ENCODE results near the gene ABI3BP.
"Not testable (repeated sequence)": the region's sequence is repeated elsewhere in the genome, so short reads cannot be mapped to it uniquely, and the experiment has no call there.

ABI3BP gene

GRCh38 chr3:101017017-101017416, 23.8 kb upstream of the ABI3BP start:
- TF ChIP-seq CTCF (IDR thresholded peaks at IDR 0.05; ENCODE audit: unreplicated experiment in 3 of 3) = no peak
- H3K27ac Mint-ChIP-seq = peak overlapping the region in 2 of 3 experiments; percentile 10 to 86
- H3K4me3 Mint-ChIP-seq = peak overlapping the region in 1 of 3 experiments; percentile 19
- no peaks in the 10 kb centered on the region for H3K4me1 Mint-ChIP-seq
- peaks cover 7% of the 10 kb centered on the region for H3K9me3 Mint-ChIP-seq
- peaks cover under 1% of the 10 kb centered on the region for H3K27me3 Mint-ChIP-seq (ENCODE audit: low read depth)
- H3K36me3 Mint-ChIP-seq (ENCODE audit: low read depth) = no peaks in the 10 kb centered on the region

GRCh38 chr3:101012312-101012711, 19.1 kb upstream of the ABI3BP start:
- peaks cover 26% of the 10 kb centered on the region for H3K9me3 Mint-ChIP-seq
- H3K4me3 Mint-ChIP-seq; H3K36me3 Mint-ChIP-seq (ENCODE audit: low read depth); H3K4me1 Mint-ChIP-seq; H3K27ac Mint-ChIP-seq; H3K27me3 Mint-ChIP-seq (ENCODE audit: low read depth): not testable (repeated sequence)

GRCh38 chr3:101011136-101011535, 17.9 kb upstream of the ABI3BP start:
- H3K9me3 Mint-ChIP-seq = peaks cover 31% of the 10 kb centered on the region
- peaks cover 7% of the 10 kb centered on the region for H3K27me3 Mint-ChIP-seq (ENCODE audit: low read depth)
- no peak for TF ChIP-seq CTCF (IDR thresholded peaks at IDR 0.05; ENCODE audit: unreplicated experiment in 3 of 3)
- no peaks in the 10 kb centered on the region for H3K4me1 Mint-ChIP-seq
- H3K36me3 Mint-ChIP-seq (ENCODE audit: low read depth) = no peaks in the 10 kb centered on the region
- no peak overlapping the region for H3K4me3 Mint-ChIP-seq
- no peak overlapping the region for H3K27ac Mint-ChIP-seq

GRCh38 chr3:101010296-101010695, 17.1 kb upstream of the ABI3BP start:
- peaks cover 31% of the 10 kb centered on the region for H3K9me3 Mint-ChIP-seq
- no peak for TF ChIP-seq CTCF (IDR thresholded peaks at IDR 0.05; ENCODE audit: unreplicated experiment in 3 of 3)
- H3K27me3 Mint-ChIP-seq (ENCODE audit: low read depth) = peaks cover 7% of the 10 kb centered on the region
- no peak overlapping the region for H3K27ac Mint-ChIP-seq
- H3K36me3 Mint-ChIP-seq (ENCODE audit: low read depth) = no peaks in the 10 kb centered on the region
- no peaks in the 10 kb centered on the region for H3K4me1 Mint-ChIP-seq
- no peak overlapping the region for H3K4me3 Mint-ChIP-seq

GRCh38 chr3:101009386-101009785, 16.2 kb upstream of the ABI3BP start:
- Mint-ChIP-seq H3K36me3 (ENCODE audit: low read depth) (no peaks in the 10 kb centered on the region), H3K27ac (no peak overlapping the region), H3K27me3 (ENCODE audit: low read depth) (peaks cover 7% of the 10 kb centered on the region), H3K4me3 (no peak overlapping the region), H3K4me1 (no peaks in the 10 kb centered on the region), H3K9me3 (peaks cover 35% of the 10 kb centered on the region)
- TF ChIP-seq CTCF (IDR thresholded peaks at IDR 0.05; ENCODE audit: unreplicated experiment in 3 of 3) = no peak

- Mint-ChIP-seq H3K9me3 (peaks cover 12% of the 10 kb centered on the region), H3K27ac (no peak overlapping the region), H3K4me3 (no peak overlapping the region), H3K27me3 (ENCODE audit: low read depth) (no peaks in the 10 kb centered on the region), H3K4me1 (no peaks in the 10 kb centered on the region), H3K36me3 (ENCODE audit: low read depth) (no peaks in the 10 kb centered on the region)
- TF ChIP-seq CTCF (IDR thresholded peaks at IDR 0.05; ENCODE audit: unreplicated experiment in 3 of 3) = no peak
These were observed 5.9 kb upstream of the ABI3BP start for GRCh38 chr3:100999160-100999559.
